Fibroblast of lung (primary cell): ENCODE results near the gene GDF10. TPM values are rescaled to one million over a fixed set of nuclear protein-coding genes. Genes with fewer than 3 reads are reported as not detected.

Experiments
- DNase-seq, 2 donors: peaks; one replicate each; pipeline versions ENCODE4 v3.0.0 to v3.0.0-alpha.2; 2010; ENCODE audit warnings: low read depth in 2 of 2
- H2AFZ ChIP-seq: 2 replicates; pipeline ENCODE4 v1.5.1; 2012; ENCODE audit warnings: low read length, control low read depth, inconsistent platforms
- H3K27ac ChIP-seq: 2 replicates; pipeline ENCODE4 v1.5.1; 2011; ENCODE audit warnings: low read length, control low read depth; ENCODE audit not compliant: insufficient read depth
- H3K27me3 ChIP-seq: 2 replicates; pipeline ENCODE4 v1.5.1; 2011; ENCODE audit warnings: mild to moderate bottlenecking, low read length; ENCODE audit not compliant: control insufficient read depth, insufficient read depth
- H3K36me3 ChIP-seq: 2 replicates; pipeline ENCODE4 v1.5.1; 2011; ENCODE audit warnings: low read length; ENCODE audit not compliant: control insufficient read depth, insufficient read depth
- H3K4me1 ChIP-seq: 2 replicates; pipeline ENCODE4 v1.5.1; 2011; ENCODE audit warnings: low read length; ENCODE audit not compliant: control insufficient read depth, insufficient read depth; ENCODE audit errors: extremely low read depth
- H3K4me2 ChIP-seq: 2 replicates; pipeline ENCODE4 v1.5.1; 2011; ENCODE audit warnings: low read length, control low read depth; ENCODE audit not compliant: insufficient read depth; ENCODE audit errors: extremely low read depth
- H3K4me3 ChIP-seq, 4 experiments: fragments of 200-600 bp in 1 of 4; sonication (generic) in 1 of 4; replicated peaks in 1 of 4; 2 replicates each; pipeline ENCODE4 v1.5.1; 2011 to 2016; ENCODE audit warnings: low read length in 4 of 4, low read depth in 3 of 4, mild to moderate bottlenecking in 3 of 4, control low read depth in 2 of 4, inconsistent platforms in 1 of 4, mixed read lengths in 1 of 4; ENCODE audit not compliant: insufficient read depth in 1 of 4; ENCODE audit errors: control extremely low read depth in 1 of 4
- H3K79me2 ChIP-seq: 2 replicates; pipeline ENCODE4 v1.5.1; 2012; ENCODE audit warnings: mild to moderate bottlenecking, low read length, inconsistent platforms; ENCODE audit not compliant: control insufficient read depth, insufficient read depth
- H3K9ac ChIP-seq: 2 replicates; pipeline ENCODE4 v1.5.1; 2011; ENCODE audit warnings: mild to moderate bottlenecking, low read length, control low read depth; ENCODE audit not compliant: insufficient read depth
- H3K9me3 ChIP-seq: 2 replicates; pipeline ENCODE4 v1.5.1; 2012; ENCODE audit warnings: low read depth, low read length; ENCODE audit not compliant: control insufficient read depth, insufficient read depth
- H4K20me1 ChIP-seq: 2 replicates; pipeline ENCODE4 v1.5.1; 2011; ENCODE audit warnings: low read length; ENCODE audit not compliant: control insufficient read depth, insufficient read depth; ENCODE audit errors: extremely low read depth
- CTCF ChIP-seq, 2 donors: IDR thresholded peaks in 1 of 2; conservative IDR thresholded peaks in 1 of 2; 1 replicate in 1 of 2; 2 replicates in 1 of 2; pipeline ENCODE4 v1.5.1; 2011 to 2012; ENCODE audit warnings: low read length in 2 of 2, control low read depth in 1 of 2, inconsistent platforms in 1 of 2, low read depth in 1 of 2, mild to moderate bottlenecking in 1 of 2
- EZH2 ChIP-seq: IDR thresholded peaks from 2 replicates; pipeline ENCODE4 v1.5.1; 2012; ENCODE audit warnings: low read length, control low read depth, mild to moderate bottlenecking; ENCODE audit errors: missing control alignments
- polyA plus RNA-seq, 2 donors: library from polyadenylated mRNA; depleted of rRNA in 1 of 2; stranded (reverse) in 1 of 2; unstranded in 1 of 2; fragments of >200 nt; gene quantifications; 2 replicates each; pipeline ENCODE4 v1.2.1, GENCODE V29; 2011 to 2012; ENCODE audit warnings: missing spikeins in 1 of 2
- total RNA-seq: library from RNA; depleted of rRNA; stranded (reverse); fragments of >200 nt; gene quantifications from 2 replicates; pipeline ENCODE4 v1.2.1, GENCODE V29; 2014

GDF10 gene
- total and polyA plus RNA-seq, 2 donors (not counting 1 experiment from before 2014, with no cell fraction given) = 6.2 to 25.1 TPM

DNA sequence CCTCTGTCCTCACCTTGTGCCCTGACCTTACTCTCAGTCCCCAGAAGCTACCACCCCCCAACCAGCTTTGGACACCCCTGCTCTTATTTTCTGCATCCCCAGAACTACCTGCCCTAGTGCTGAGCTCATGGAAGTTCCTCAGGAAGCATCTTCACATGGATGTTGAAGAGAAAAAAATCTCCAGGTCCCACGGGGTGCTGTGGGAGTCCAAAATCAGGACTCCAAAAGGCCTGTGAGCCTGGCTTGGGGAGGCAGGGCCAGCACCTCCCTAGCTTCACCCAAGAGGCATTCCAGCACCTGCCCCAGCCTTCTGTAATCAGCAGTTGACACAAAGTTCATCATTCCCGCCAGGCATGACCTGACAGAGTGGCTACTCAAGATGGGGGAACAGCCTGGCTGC is 20.7 kb upstream of the GDF10 start:
- Histone ChIP-seq H4K20me1 (no peaks in the 10 kb centered on the region), H3K27me3 (peaks cover 4% of the 10 kb centered on the region), H3K4me1 (no peaks in the 10 kb centered on the region)

DNA sequence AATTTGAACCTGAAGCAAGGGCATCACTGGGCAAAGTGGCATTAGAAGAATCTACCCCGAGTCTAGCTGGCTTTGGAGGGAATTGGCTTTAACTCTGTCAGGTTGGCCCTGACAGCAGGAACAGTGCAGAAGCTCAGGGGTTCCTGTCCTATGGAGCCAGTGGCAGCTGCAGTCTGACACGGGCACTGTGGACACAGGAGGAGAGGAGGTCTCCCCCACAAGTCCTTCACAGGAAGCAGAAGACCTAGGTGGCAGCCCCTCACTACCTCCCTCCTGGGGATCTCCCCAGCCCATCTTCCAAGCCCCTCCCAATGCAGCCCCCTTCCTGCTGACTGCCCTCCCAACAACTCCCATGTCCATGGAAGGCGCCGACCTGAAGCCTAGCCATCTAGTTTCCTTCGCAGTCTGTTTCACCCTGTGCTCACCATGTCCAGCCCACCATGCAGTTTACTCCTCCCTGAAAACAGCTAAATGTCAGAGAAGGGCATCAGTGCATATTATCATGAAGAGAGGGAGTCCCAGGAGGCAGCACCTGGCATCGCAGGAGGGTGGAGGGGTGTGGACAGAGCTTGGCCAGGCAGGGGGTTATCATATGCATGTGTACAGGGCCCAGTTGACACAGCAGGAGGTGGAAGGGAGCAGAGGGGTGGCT is 17.9 kb upstream of the GDF10 start:
- no peak overlapping the region for H3K4me2 ChIP-seq
- no peak for TF ChIP-seq CTCF (conservative IDR thresholded peaks at IDR 0.05 in 1 of 2, IDR thresholded peaks at IDR 0.05 in 1 of 2; ENCODE audit: low read depth in 1 of 2, low read length in 2 of 2)
- TF ChIP-seq EZH2 = no peak
- H3K4me3 ChIP-seq = no peak overlapping the region
- no peaks in the 10 kb centered on the region for H3K9me3 ChIP-seq
- no peaks in the 10 kb centered on the region for H3K4me1 ChIP-seq
- DNase-seq = no peak
- H3K36me3 ChIP-seq = no peaks in the 10 kb centered on the region
- no peak overlapping the region for H2AFZ ChIP-seq
- no peak overlapping the region for H3K27ac ChIP-seq
- H3K79me2 ChIP-seq = no peaks in the 10 kb centered on the region
- no peaks in the 10 kb centered on the region for H4K20me1 ChIP-seq
- no peak overlapping the region for H3K9ac ChIP-seq
- H3K27me3 ChIP-seq = peaks cover 3% of the 10 kb centered on the region

More for the DNA sequence above, 20.7 kb upstream of the GDF10 start:
- Histone ChIP-seq H3K36me3 (no peaks in the 10 kb centered on the region), H3K9me3 (no peaks in the 10 kb centered on the region), H3K9ac (no peak overlapping the region), H3K4me3 (no peak overlapping the region), H2AFZ (no peak overlapping the region), H3K4me2 (no peak overlapping the region), H3K27ac (no peak overlapping the region), H3K79me2 (no peaks in the 10 kb centered on the region)
- DNase-seq = no peak
- TF ChIP-seq CTCF (conservative IDR thresholded peaks at IDR 0.05 in 1 of 2, IDR thresholded peaks at IDR 0.05 in 1 of 2; ENCODE audit: low read depth in 1 of 2, low read length in 2 of 2) = no peak
- TF ChIP-seq EZH2 = no peak

DNA sequence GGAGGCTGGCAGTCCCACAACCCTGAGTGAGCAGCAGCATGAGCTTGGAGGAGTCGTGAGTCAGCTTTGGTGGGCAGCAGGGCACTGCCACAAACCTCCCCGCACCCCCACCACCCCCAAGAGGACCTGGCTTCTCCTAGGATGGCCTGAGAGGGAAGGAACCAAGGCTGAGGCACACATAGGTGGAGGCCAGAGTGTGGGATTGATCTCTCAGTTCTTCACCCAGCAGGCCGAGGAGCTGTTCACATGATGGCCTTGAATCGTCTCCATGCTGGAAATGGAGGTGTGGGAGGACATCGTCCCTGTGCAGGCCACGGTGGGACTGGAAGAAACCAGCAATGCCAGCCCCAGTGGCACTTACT is 17.4 kb upstream of the GDF10 start:
- Histone ChIP-seq H3K79me2 (no peaks in the 10 kb centered on the region), H3K27me3 (peaks cover 3% of the 10 kb centered on the region)

More for the DNA sequence above, 17.4 kb upstream of the GDF10 start:
- no peak overlapping the region for H3K4me2 ChIP-seq
- H2AFZ ChIP-seq = no peak overlapping the region
- H3K27ac ChIP-seq = no peak overlapping the region
- no peaks in the 10 kb centered on the region for H3K4me1 ChIP-seq
- H4K20me1 ChIP-seq = no peaks in the 10 kb centered on the region
- no peak overlapping the region for H3K9ac ChIP-seq
- DNase-seq = no peak
- H3K36me3 ChIP-seq = no peaks in the 10 kb centered on the region
- TF ChIP-seq EZH2 = no peak
- TF ChIP-seq CTCF (conservative IDR thresholded peaks at IDR 0.05 in 1 of 2, IDR thresholded peaks at IDR 0.05 in 1 of 2; ENCODE audit: low read depth in 1 of 2, low read length in 2 of 2) = no peak
- H3K9me3 ChIP-seq = no peaks in the 10 kb centered on the region
- no peak overlapping the region for H3K4me3 ChIP-seq
